Fibroblast of lung (primary cell): ENCODE measurements around the gene CAPZA3.

ENCODE experiments used
- CTCF ChIP-seq, 2 donors: IDR thresholded peaks in 1 of 2; conservative IDR thresholded peaks in 1 of 2; 1 replicate in 1 of 2; 2 replicates in 1 of 2; pipeline ENCODE4 v1.5.1; 2011 to 2012; ENCODE audit warnings: low read length in 2 of 2, control low read depth in 1 of 2, inconsistent platforms in 1 of 2, low read depth in 1 of 2, mild to moderate bottlenecking in 1 of 2
- EZH2 ChIP-seq: IDR thresholded peaks from 2 replicates; pipeline ENCODE4 v1.5.1; 2012; ENCODE audit warnings: low read length, control low read depth, mild to moderate bottlenecking; ENCODE audit errors: missing control alignments

- no peak for TF ChIP-seq CTCF (conservative IDR thresholded peaks at IDR 0.05 in 1 of 2, IDR thresholded peaks at IDR 0.05 in 1 of 2; ENCODE audit: low read depth in 1 of 2, low read length in 2 of 2)
- TF ChIP-seq EZH2, result no peak
These were observed 34.0 kb upstream of the CAPZA3 start for GRCh38 chr12:18703911-18704310.
